ENCODE results near the gene SDK1.

SDK1 gene

GRCh38 chr7:3917436-3917835 lies 616.4 kb downstream of the SDK1 start:
- in situ Hi-C loops (cut with MboI; ENCODE audit: low pct_unique_long_range_greater_than_20kb, low sequenced_read_pairs, unreplicated experiment), result no loop called here
- no peak for TF ChIP-seq CTCF (IDR thresholded peaks at IDR 0.05; ENCODE audit: extremely low read depth, insufficient read depth, missing control alignments)

GRCh38 chr7:3918576-3918975 lies 617.5 kb downstream of the SDK1 start:
- DNase-seq (ENCODE audit: low spot score), result no peak
- no peak for TF ChIP-seq CTCF (IDR thresholded peaks at IDR 0.05; ENCODE audit: extremely low read depth, insufficient read depth, missing control alignments)
- in situ Hi-C loops (cut with MboI; ENCODE audit: low pct_unique_long_range_greater_than_20kb, low sequenced_read_pairs, unreplicated experiment), result no loop called here

More at GRCh38 chr7:3917436-3917835, 616.4 kb downstream of the SDK1 start:
- DNase-seq (ENCODE audit: low spot score), result no peak

- DNase-seq (ENCODE audit: low spot score), result no peak
- no peak for TF ChIP-seq CTCF (IDR thresholded peaks at IDR 0.05; ENCODE audit: extremely low read depth, insufficient read depth, missing control alignments)
- in situ Hi-C loops (cut with MboI; ENCODE audit: low pct_unique_long_range_greater_than_20kb, low sequenced_read_pairs, unreplicated experiment), result no loop called here
These were observed 621.2 kb downstream of the SDK1 start for GRCh38 chr7:3922175-3922635.

GRCh38 chr7:3923307-3923918 lies 622.4 kb downstream of the SDK1 start:
- in situ Hi-C loops (cut with MboI; ENCODE audit: low pct_unique_long_range_greater_than_20kb, low sequenced_read_pairs, unreplicated experiment), result no loop called here
- TF ChIP-seq CTCF (IDR thresholded peaks at IDR 0.05; ENCODE audit: extremely low read depth, insufficient read depth, missing control alignments), result no peak
- no peak for DNase-seq (ENCODE audit: low spot score)

GRCh38 chr7:3924277-3924676 lies 623.2 kb downstream of the SDK1 start:
- no peak for TF ChIP-seq CTCF (IDR thresholded peaks at IDR 0.05; ENCODE audit: extremely low read depth, insufficient read depth, missing control alignments)
- DNase-seq (ENCODE audit: low spot score), result no peak
- in situ Hi-C loops (cut with MboI; ENCODE audit: low pct_unique_long_range_greater_than_20kb, low sequenced_read_pairs, unreplicated experiment), result no loop called here

- in situ Hi-C loops (cut with MboI; ENCODE audit: low pct_unique_long_range_greater_than_20kb, low sequenced_read_pairs, unreplicated experiment), result no loop called here
- TF ChIP-seq CTCF (IDR thresholded peaks at IDR 0.05; ENCODE audit: extremely low read depth, insufficient read depth, missing control alignments), result no peak
- DNase-seq (ENCODE audit: low spot score), result no peak
These were observed 626.5 kb downstream of the SDK1 start for GRCh38 chr7:3927446-3928110.
